GOT3 (cell line): Measurements from ENCODE around the gene PER1.
A peak's percentile ranks its signal among the peaks of the same experiment; 100 is the strongest.

Source experiments
- DNase-seq: peaks from one replicate; lab custom pipeline; 2025; ENCODE audit warnings: mixed read lengths; lab: John Stamatoyannopoulos, UW

The PER1 gene

DNA sequence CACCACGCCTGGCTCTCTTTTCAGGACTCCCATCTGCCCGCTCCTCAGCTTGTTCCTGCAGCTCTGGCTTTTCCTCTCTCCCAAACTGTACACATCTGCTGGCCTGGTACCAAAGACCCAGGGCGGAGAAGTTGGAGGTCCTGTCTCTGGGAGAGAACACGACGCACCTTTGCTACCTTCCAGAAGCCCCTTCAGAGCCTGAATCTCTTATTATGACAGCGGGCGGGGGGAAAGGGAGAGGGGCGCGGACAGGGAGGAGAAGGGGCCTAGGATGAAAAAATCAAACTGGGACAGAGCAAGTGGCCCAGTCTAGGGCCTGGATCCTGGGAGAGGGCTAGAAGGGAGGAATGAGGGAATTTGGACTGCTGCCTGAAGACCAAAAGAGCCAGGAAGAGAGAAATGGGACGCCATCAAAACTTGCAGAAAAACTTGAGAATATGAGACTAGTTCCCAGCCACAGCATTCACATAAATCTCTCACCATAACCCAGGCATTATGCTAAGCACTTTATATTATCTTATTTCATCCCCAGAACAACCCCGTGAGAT lies 2.5 kb upstream of the PER1 start:
- no peak for DNase-seq

DNA sequence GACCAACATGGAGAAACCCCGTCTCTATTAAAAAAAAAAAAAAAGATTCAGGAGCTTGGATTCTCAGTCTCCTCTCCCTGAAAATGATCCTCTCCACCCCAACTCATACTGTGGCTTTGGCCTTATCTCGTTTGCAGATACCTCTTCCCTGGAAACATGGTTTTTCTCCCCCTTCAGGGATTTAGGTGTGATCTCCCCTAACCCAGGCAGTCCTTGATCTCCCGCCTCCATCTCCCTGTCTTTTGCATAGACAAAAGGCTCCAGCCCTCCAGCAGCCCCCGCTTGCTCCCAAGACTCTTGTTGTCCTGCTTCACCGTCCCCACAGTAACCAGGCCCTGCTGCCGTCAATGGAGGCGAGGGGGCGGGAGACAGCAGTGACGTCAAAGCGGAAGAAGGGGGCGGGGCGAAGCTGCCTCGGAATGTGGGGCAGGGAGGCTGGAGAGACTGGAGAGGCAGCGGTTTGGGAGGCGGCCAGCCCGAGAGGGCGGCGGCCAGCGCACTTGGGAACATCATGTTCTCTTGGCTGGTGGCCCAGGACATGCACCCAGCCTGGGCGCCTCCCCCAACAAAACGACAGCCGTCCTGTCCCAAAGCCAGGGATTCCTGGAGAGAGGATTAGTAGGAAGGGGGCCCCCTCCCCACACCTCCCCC lies 1.9 kb upstream of the PER1 start:
- peak; percentile 88 for DNase-seq

DNA sequence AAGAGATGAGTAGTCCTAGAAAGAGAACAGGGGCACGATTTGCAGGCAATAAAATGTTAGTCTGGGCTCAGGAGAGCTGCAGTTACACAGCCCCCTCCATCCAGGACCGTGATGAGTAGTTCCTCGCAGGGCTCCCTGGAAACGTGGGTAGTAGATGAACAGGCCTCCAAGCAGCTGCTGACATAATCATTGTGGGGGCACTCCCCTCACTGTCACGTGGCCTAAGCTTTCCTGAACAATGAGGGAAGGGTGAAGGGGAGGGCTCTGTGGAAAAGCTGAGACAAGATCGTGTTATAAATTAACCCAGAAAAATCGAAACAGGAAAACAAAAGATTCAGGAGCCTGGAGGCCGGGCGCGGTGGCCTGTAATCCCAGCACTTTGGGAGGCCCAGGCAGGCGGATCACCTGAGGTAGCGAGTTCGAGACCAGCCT lies 1.3 kb upstream of the PER1 start:
- DNase-seq, result peak; percentile 58

DNA sequence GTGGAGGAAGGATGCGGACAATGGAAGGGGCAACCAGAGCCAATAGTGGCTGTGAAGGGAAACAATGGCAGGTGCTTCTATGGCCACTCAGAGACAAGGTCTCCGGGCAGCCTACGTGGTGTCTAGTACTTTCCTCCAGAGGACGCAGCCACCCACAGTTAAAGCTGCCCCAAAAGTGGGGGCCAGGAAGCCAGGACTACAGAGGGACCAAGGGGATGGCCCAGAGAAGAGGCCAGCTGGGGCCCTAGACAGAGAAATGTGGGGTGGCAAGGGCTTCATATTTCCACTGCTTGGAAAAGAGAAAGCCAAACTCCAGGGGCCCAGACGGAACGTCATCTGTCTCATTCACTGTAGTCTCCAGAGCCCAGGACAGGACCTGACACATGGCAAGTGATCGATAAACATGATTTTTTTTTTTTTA lies 837 bp upstream of the PER1 start:
- DNase-seq, result no peak

DNA sequence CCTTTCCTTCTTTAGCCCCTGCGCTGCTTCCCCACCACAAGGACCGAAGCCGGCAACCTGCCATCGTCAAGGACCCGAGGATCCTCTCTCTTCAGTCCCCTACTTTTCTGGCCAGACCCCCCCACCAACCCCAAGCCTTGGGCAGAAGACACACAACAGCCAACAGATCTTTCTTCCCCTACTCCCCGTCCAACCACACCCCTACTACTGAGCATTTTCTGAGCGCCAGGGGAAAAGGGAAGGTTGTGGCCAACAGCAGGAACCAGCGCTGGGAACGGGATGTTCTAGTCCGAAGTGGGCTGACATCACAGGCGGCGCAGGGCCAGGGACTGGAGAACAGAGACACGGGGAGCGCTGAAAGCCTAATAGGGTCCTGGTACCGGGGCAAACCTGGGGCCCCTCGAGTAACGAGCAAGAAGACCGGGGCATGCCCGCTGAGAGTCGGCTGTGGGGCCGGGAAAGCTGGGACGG lies 528 bp downstream of the PER1 start:
- DNase-seq, result no peak

DNA sequence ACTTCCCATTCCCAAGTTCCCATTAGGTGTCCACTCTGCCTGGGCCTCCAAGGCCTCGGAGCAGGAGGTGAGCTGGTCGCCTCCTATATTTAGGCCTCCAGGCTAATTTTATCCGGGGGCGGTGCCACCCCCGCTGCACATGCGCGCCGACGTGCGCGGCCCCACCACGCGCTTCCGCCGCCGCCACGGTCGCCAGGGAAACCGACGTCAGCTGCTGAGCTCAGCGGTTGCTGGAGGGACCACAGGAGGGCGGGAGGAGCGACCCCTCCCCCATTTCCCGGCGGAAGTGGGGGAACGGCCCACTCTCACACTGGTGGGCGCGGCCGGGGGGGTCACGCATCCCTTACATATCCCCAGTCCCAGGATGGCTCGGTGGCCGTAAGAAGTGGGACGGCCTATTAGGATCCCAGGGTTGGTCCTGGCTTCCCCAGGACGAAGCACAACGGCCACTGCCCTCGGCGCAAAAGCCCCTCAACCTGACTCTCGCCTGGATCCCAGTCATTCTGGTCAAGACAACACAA lies 1.0 kb downstream of the PER1 start:
- DNase-seq, result peak; percentile 44

DNA sequence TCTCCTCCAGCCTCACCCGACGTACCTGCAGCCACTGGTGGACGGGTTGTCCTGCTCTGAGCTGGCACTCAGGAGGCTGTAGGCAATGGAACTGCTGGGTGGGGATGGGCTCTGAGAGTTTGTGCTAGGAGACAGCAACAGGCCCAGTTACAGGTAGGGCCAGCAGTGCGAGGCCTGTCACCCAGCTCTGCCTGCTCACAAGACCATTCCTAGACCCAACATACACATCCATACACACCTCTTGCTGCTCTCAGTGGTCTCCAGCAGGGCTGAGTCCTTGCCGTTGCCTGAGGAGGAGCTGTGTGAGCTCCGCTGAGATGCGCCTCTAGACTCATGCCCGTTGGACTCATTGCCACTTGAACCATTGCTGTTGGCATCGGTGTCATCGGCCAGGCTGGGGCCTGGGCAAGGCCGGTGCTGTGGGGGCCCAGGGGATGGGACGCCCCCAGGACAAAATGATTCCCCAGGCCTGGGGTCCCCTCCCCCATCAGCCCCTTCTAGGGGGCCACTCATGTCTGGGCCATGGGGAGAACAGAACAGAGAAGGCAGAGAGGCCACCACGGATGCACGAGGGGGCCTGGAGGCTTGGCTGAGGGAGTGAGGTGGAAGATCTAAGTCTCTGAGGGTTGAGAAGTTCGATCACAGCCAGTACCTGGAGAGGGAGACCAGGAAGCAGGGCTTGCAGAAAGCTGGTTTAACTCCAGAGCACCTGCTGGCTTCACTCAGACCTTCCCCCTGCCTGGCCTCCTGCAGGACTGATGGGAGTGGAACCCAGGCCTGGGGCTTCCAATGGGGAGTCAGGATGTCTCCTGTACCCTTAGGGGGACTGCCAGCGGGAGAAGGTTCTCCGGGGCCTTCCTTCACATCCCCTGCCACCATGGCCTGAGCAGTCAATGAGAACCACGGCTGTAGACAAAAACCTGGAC lies 1.7 kb downstream of the PER1 start:
- DNase-seq, result no peak

DNA sequence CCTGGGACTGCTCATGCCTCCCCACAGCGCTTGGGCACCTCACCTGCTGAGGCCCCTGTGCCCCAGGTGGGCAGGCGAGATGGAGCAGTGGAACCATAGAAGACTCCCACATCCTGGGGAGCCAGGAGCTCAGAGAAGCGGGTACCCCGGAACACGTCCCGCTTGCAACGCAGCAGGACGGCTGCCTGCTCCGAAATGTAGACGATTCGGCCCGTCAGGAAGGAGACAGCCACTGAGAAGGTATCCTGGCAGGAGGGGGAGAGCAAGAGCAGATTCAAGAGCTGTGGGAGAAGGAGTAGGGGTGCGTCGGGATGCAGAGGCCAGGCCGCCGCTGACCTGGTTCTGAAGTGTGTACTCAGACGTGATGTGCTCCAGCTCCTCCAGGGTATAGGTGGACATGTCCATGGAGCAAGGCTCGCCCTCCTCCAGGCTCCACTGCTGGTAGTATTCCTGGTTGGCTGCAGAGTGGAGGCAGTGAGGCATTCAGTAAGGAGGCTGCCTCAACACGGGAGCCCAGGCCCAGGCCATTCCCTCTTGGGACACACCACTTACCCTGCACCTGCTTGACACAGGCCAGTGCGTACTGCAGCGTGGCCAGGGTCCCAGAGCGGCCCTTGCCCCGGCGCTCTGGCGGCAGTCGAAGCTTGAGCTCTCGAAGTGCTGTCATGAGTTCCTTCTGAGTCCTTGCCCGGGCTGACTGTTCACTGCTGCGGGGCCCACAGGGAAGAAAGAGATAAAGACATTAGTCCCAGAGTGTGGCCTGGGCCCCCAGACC lies 2.6 kb downstream of the PER1 start:
- DNase-seq, result no peak

DNA sequence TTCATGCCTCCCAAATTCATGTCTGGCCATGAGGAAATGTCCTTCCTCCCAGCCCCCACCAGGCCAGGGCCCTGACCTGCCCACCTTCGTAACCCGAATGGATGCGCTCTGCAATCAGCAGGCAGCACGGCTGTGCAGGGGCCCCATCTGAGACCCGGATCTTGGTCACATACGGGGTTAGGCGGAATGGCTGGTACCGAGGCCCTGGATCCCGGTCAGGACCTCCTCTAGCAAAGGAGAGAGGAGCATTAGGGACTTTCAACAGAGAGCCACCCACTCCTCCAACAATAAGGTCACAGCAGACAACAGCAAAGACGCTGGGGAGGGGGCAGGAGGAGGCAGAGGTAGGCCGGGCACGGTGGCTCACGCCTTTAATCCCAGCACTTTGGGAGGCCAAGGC lies 3.6 kb downstream of the PER1 start:
- no peak for DNase-seq

DNA sequence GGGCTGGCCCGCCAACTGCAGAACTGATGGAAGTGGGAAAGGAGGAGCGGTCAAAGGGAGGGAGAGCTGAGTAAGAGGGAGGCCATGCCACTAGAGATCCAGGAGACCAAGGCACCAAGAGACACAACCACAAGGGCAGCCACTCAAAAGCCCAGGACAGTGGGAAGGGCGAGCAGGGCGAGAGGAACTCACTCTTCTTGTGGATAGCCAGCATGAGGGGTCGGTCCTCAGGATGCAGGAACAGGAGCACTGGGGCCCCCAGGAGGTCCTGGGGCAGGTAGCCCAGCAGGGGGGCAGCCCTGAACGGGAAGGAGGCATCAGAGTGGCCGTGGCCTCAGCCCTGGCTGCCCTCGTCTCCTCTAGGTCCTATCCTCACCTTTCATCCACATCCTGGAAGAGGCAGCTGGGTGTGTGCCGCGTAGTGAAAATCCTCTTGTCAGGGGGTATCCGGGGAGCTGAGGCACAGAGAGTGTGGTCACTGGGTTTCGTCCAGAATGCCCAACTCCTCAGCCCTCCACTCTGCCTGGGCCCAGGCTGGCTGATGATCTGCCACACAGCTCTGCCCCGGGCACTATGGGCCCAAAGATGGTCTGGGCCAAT lies 4.3 kb downstream of the PER1 start:
- DNase-seq, result no peak

DNA sequence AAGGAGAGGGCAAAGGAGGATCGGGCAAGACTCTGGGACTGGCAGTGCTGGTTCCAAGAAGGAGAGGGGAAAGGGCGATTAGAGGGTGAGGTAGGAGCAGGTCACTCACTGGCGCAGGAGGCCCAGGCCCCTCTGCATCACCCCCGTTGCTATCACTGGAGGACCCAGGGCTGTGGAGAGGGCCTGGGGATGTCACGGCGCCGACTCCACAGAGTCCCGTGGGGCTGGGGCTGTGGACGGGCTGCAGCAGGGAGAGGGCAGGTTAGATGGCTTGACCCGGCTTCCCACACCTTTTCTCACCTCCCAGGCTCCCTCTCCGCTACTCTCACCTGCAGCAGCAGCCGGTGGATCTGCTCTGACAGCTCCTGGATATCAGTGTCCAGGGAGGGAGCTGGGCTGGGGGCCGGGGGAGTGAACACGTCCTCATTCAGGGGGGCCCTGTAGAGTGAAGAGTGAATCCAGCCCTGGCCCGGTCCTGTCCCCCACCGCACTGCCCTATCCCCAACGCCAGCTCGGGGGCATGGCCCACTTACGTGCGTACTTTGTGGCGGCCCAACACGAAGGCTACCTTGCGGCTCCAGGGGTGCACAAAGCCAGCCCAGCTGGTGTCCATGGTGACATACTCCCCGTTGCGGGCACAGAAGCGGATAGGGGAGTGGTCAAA lies 4.9 kb downstream of the PER1 start:
- no peak for DNase-seq

DNA sequence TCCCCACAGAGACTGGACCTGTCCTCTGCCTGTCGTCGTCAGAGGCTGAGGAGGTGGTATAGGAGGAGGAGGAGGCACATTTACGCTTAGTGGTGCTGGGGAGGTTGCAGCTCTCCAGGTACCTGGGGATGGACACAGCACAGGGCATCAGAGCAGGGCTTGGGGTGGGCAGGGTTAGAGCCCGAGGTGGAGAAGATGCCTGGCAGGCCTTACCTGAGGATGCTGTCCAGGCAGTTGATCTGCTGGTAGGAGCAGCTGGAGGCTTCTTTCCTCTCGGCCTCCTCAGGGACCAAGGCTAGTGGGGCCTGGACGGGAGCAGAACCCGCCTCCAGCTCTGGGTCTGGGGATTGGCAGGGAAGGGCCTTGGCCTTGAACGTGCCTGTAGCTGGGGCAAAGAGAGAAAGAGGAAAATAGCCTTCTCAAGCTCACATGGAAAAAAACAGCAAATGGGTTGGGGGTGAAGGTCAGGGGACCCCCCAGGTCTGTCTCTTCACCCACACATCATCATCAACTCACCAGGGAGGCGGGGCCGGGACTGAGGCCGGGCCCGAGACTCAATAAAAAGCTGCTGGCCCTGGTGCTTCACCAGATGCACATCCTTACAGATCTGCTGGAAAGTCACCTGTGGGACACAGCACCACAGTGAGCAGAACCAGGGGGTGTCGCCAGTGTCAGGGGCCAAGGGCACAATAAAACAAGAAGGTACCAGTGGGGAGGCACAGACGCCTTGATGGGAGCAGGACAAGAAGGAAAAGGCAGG lies 5.6 kb downstream of the PER1 start:
- DNase-seq, result no peak

DNA sequence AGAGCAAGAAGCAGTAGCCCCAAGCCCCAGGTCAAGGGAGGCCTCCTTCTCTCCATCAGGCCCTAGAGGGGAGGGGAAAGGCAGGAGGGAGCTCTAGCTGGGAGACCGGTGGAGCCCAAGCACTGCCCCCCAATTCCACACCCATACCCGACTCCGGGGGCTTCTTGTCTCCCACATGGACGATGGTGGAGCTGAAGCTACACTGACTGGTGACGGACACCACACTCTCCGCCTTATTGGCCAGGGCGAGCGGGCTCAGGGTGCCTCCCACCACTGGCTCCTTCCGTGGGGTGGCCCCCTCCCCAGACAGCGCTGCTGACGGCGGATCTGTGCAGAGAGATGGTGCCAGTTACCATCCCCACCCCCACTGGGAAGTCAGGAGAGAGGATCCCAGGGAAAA lies 6.4 kb downstream of the PER1 start:
- no peak for DNase-seq

DNA sequence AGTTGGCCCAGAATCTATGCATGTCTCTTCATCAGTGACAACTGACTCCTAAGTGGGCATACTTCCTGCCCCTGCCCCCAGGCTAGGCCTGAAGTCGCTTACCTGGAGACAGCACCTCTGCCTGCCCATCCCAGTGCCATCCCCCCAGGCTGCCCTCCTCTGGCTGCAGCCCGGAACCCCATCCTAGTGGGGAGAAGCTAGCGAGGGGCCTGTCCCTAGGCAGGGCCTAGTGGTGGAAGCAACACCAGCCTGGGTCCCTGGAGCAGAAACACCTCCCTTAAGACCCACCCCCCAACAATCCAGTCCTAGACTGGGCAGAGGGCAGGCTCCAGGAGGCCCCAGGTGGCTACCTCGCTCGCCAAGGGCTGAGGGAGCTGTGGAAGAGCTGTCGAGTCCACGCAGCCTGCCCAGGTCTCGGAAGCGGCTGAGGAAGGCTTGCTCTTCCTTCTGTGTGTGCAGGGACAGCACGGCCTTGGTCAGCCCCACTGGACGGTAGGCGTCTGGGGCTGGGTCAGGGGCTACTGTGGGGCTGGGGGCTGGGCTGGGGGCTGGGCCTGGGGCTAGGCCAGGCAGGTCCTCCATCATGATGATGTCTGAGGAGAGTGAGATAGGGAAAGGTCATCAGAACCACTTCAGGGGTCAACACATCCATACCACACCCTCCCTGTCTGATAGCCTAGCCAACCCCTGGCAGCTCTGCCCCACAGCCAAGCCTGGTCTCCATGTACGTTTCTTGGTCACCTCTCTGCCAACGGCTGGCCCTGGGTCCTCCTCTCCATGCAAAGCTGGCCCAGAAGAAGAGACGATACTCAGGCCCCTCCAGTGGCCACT lies 7.6 kb downstream of the PER1 start:
- DNase-seq, result no peak

DNA sequence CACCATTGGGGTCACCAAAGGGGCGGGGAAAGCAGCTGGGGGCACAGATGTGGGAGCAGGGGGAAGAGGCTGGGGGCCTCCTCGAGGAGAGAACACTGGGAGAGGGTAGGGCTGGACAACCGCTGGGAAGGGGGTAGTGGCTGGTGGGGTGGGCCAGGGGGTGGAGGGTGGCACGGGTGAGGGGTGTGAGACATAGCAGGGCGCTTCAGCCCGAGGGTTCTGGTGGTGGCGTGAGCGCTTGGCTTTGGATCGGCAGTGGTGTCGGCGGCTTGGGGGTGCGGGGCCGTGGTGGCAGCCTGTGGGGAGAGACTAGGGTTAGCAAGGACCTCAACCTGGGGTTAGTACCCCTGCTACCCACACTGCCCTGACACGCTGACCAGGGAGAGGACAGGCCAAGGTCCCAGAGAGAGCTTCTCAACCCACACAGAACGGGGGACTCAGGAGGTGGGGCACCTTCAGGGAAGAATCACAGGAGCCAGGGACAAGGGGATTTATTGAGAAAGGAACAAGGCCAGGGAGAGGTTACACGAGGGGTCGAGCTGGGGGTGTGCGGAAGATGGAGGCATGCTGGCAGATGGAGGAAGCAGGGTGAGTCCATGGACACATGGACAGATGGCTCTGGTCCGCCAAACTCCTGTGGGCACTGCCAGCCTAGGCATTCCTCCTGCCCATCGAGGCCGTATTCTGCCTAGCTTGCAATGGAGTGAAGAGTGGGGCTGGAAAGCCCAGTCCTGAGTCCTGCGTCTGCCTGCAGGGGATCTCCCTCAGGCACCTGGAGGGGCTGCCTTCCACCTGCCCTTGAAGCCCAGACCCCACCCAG lies 8.4 kb downstream of the PER1 start:
- no peak for DNase-seq

DNA sequence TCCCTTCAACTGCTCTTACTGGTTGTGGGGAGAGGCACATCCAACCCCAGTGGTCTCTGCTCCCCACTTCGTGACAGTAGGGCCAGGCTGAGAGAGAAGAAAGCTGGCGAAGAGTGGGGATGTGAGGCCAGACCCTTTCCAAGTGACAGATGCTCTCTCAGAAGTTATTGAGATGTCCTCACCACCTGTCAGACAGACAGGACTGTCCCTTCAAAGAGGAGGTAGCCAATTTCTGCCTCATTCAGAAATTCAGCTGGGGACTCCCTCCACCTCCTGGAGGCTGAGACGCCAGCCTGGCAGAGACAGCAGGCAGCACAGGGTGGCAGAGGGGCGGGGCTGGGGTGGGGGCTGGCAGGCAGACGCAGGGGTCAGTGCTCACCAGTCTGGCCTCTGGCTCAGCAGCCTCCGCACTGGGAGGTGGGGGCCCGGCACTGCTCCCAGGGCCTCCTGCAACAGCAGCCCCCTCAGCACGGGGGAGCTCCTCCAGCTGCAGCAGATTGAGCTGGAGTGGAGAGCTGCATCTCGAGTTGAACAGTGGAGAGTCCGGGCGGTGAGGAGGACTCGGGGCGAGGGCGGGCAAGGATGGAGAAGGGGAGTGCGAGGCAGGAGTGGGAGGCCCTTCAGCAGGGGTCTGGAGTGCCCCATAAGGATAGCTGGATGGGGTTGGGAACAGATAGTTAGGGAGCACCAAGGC lies 9.2 kb downstream of the PER1 start:
- DNase-seq, result no peak

DNA sequence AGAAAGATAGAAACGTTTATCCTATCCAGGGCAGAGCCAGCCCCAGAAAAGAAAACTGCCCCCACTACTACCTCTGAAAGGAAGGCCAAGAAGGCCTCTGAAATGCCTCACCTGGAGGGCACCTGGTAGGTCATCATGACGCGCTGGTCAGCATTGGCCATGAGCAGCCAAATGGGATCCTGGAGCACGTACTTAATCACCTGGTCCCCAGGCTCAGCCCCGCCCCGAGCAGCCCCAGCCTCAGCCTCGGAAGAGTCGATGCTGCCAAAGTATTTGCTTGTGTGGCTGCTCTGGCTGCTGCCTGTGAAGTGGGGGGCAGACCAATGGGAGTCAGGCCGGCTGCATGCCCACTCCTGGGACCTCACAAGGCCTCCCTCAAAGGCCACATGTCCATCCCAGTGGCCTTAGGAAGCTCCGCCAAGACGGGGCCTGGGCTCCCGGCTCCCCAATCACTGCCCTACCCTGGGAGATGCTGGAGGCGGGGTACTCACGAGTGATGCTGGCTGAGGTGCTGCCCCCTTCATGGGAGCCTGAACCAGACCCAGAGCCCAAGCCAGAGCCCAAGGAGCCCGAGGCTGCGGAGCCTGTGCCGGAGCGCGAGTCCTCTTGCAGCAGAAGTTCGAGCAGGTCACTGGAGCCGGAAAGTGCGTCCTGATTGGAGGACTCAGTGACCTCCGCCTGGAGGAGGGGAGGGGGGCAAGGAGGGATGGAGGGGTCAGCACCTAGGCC lies 9.9 kb downstream of the PER1 start:
- no peak for DNase-seq
